Measurements from ENCODE around the gene RPL3.

GRCh38 chr22:39362271-39362670, 42.8 kb upstream of the RPL3 start:
- TF ChIP-seq, protein P1, sequence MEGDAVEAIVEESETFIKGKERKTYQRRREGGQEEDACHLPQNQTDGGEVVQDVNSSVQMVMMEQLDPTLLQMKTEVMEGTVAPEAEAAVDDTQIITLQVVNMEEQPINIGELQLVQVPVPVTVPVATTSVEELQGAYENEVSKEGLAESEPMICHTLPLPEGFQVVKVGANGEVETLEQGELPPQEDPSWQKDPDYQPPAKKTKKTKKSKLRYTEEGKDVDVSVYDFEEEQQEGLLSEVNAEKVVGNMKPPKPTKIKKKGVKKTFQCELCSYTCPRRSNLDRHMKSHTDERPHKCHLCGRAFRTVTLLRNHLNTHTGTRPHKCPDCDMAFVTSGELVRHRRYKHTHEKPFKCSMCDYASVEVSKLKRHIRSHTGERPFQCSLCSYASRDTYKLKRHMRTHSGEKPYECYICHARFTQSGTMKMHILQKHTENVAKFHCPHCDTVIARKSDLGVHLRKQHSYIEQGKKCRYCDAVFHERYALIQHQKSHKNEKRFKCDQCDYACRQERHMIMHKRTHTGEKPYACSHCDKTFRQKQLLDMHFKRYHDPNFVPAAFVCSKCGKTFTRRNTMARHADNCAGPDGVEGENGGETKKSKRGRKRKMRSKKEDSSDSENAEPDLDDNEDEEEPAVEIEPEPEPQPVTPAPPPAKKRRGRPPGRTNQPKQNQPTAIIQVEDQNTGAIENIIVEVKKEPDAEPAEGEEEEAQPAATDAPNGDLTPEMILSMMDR (optimal IDR thresholded peaks at IDR 0.05 in 1 of 3, IDR thresholded peaks at IDR 0.05 in 1 of 3, conservative IDR thresholded peaks at IDR 0.05 in 1 of 3; ENCODE audit: extremely low read depth in 1 of 3, insufficient read depth in 2 of 3, low read length in 3 of 3): no peak
- TF ChIP-seq EZH2 (IDR thresholded peaks at IDR 0.05; ENCODE audit: low read length): no peak
